ENCODE results near the gene PRKRIP1.
A peak's percentile ranks its signal among the peaks of the same experiment; 100 is the strongest.
"Not testable (repeated sequence)": the region's sequence is repeated elsewhere in the genome, so short reads cannot be mapped to it uniquely, and the experiment has no call there.

PRKRIP1 gene, protein sequence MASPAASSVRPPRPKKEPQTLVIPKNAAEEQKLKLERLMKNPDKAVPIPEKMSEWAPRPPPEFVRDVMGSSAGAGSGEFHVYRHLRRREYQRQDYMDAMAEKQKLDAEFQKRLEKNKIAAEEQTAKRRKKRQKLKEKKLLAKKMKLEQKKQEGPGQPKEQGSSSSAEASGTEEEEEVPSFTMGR

DNA sequence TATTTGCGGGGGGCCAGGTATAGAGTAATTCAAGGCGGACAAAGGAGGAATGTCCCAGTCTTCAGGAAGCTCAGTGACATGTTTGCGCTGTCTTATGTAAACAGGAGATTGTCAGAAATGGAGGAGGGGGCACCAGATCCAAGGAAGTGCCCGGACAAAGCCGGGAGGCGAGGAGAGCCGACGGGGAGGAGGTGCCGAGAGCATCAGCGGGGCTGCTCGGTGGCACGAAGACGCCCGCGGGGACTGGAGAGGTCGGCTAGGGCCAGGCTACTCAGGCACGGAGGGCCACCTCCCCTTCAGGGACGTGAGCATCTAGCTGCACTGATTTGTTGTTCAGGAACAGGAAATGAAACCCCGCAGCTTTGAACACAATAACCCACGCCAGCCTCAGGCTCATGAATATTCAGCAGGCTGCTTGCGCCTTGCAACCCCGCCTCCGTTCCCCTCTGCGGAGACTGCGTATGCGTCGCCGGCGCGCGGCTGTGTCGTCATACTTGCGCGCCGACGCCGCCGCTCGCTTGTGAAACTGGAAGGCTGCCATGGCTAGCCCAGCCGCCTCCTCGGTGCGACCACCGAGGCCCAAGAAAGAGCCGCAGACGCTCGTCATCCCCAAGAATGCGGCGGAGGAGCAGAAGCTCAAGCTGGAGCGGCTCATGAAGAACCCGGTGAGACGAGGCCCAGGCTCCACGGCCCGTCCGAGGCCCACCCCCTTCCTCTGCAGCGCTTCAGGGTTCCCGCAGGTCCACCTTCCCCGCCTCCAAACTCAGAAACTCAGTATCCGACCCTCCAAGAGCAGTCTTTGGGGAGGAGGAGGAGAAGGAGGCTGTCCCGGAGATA is at the start of gene PRKRIP1:
PRKRIP1 (plus strand) TSS at position 491 of the 837 bp plus-strand sequence; CDS start at position 540, 49 bp downstream.
- peak; percentile 93 for DNase-seq (ENCODE audit: low read depth)
- H3K27me3 ChIP-seq (replicated peaks; ENCODE audit: control insufficient read depth, insufficient read depth, low read length), result no peaks in the 10 kb centered on the region
- peak within 1 kb of the TSS; percentile 98 for H3K9ac ChIP-seq (ENCODE audit: low read length)
- H3K9me3 ChIP-seq (ENCODE audit: control insufficient read depth, low read length), result no peaks in the 10 kb centered on the region
- H3K4me1 ChIP-seq (ENCODE audit: control insufficient read depth, insufficient read depth, low read length), result peaks cover 10% of the 10 kb centered on the region
- peaks cover 28% of the 10 kb centered on the region for H3K36me3 ChIP-seq (ENCODE audit: control insufficient read depth, insufficient read depth, low read length, severe bottlenecking)
- peak within 1 kb of the TSS; percentile 95 for H3K4me3 ChIP-seq (ENCODE audit: low read length)

GRCh38 chr7:102346983-102347382 is 49.2 kb upstream of the PRKRIP1 start:
- not testable (repeated sequence) for H3K9me3 ChIP-seq (ENCODE audit: control insufficient read depth, low read length); H3K4me1 ChIP-seq (ENCODE audit: control insufficient read depth, insufficient read depth, low read length); H3K27me3 ChIP-seq (replicated peaks; ENCODE audit: control insufficient read depth, insufficient read depth, low read length); DNase-seq (ENCODE audit: low read depth); H3K4me3 ChIP-seq (ENCODE audit: low read length); H3K36me3 ChIP-seq (ENCODE audit: control insufficient read depth, insufficient read depth, low read length, severe bottlenecking); H3K9ac ChIP-seq (ENCODE audit: low read length)

DNA sequence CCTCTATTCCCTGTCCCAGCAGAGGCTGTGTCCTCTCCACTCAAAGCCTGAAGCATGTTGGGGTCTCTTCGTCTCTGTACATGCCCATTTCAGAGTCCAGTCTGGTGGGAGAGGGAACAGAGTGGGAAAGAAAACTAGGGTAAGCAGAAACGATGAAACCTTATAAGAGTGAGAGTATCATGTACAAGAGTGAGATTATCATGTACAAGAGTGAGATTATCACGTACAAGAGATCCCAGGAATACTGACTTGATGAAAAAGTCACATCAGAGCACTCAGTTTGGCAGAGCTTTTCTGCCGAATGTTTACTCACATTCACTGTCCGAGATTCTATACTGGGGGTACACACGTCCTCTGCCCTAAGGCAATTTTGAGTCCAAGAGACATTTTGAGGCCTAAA is 39.8 kb upstream of the PRKRIP1 start, which contains the start of gene SPDYE6:
SPDYE6 (minus strand) TSS at position 101 of the 400 bp plus-strand sequence. CDS start 421 bp downstream, outside the sequence.
- H3K9ac ChIP-seq (ENCODE audit: low read length); H3K9me3 ChIP-seq (ENCODE audit: control insufficient read depth, low read length); H3K36me3 ChIP-seq (ENCODE audit: control insufficient read depth, insufficient read depth, low read length, severe bottlenecking); DNase-seq (ENCODE audit: low read depth); H3K4me1 ChIP-seq (ENCODE audit: control insufficient read depth, insufficient read depth, low read length); H3K4me3 ChIP-seq (ENCODE audit: low read length); H3K27me3 ChIP-seq (replicated peaks; ENCODE audit: control insufficient read depth, insufficient read depth, low read length): not testable (repeated sequence)

DNA sequence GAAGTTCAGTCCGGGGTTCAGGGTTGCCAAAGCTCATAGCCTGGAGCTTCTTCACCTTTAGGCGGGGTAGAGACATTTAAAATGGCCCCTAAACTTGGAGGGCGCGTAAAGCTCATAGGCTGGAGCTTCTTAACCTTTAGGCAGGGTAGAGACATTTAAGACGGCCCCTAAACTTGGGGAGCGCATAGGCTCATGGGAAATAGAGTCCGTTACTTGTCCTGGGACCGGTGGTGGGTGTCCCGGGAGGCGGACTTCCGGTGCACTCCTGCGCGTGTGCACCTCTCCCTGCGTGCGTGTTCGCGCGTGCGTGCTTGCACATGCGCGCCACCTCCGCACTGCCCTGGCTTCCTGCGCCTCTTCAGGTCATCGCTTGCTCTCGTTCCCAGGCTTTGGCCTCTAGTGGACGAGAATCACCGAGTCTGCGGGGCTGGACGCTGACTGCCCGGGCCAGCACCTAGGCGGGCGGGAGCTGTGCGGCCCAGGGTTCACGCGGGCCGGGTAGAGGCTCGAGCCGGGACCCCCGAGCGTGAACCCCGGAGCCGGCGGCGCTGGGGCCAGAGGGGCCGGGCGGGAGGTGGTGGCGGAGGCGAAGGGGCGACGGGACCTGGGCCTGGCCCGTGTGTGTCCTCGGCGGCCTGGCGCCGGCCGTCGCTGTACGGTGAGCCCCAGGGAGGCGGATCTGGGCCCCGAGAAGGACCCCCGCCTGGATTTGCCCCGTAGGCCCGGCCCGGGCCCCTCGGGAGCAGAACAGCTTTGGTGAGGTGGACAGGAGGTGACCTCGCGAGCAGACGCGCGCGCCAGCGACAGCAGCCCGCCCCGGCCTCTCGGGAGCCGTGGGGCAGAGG is 32.4 kb upstream of the PRKRIP1 start:
- Histone ChIP-seq H3K4me3 (ENCODE audit: low read length) (peak overlapping the region; percentile 74), H3K9ac (ENCODE audit: low read length) (peak overlapping the region; percentile 86)
- not testable (repeated sequence) for H3K4me1 ChIP-seq (ENCODE audit: control insufficient read depth, insufficient read depth, low read length); H3K9me3 ChIP-seq (ENCODE audit: control insufficient read depth, low read length); H3K27me3 ChIP-seq (replicated peaks; ENCODE audit: control insufficient read depth, insufficient read depth, low read length); H3K36me3 ChIP-seq (ENCODE audit: control insufficient read depth, insufficient read depth, low read length, severe bottlenecking)
- peak; percentile 97 for DNase-seq (ENCODE audit: low read depth)

- H3K27me3 ChIP-seq (replicated peaks; ENCODE audit: control insufficient read depth, insufficient read depth, low read length); H3K4me1 ChIP-seq (ENCODE audit: control insufficient read depth, insufficient read depth, low read length); H3K9me3 ChIP-seq (ENCODE audit: control insufficient read depth, low read length); H3K36me3 ChIP-seq (ENCODE audit: control insufficient read depth, insufficient read depth, low read length, severe bottlenecking): not testable (repeated sequence)
- Histone ChIP-seq H3K4me3 (ENCODE audit: low read length) (peak overlapping the region; percentile 74), H3K9ac (ENCODE audit: low read length) (peak overlapping the region; percentile 86)
- DNase-seq (ENCODE audit: low read depth), result peak; percentile 3
Observed at GRCh38 chr7:102364394-102364886, 31.7 kb upstream of the PRKRIP1 start.

GRCh38 chr7:102365390-102365789 is 30.8 kb upstream of the PRKRIP1 start:
- H3K9me3 ChIP-seq (ENCODE audit: control insufficient read depth, low read length); H3K36me3 ChIP-seq (ENCODE audit: control insufficient read depth, insufficient read depth, low read length, severe bottlenecking); H3K9ac ChIP-seq (ENCODE audit: low read length); H3K27me3 ChIP-seq (replicated peaks; ENCODE audit: control insufficient read depth, insufficient read depth, low read length); H3K4me1 ChIP-seq (ENCODE audit: control insufficient read depth, insufficient read depth, low read length); DNase-seq (ENCODE audit: low read depth); H3K4me3 ChIP-seq (ENCODE audit: low read length): not testable (repeated sequence)

DNA sequence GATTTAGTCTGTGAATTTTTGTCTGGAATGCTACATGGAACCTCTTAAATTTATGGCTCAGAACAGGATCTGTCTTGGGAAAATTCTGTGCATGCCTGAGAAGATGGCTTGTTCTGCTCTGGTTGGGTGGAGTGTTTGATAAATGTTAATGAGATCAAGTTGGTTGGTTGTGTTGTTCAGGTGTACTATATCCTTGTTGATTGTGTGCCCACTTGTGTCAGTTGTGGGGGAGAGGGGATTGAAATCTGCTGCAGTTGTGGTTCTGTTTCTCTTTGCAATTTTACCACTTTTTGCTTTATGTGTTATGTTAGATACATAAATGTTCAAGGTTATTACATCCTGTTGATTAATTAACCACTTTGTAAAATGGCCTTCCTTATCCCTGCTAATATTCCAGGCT is 26.1 kb upstream of the PRKRIP1 start:
- not testable (repeated sequence) for H3K27me3 ChIP-seq (replicated peaks; ENCODE audit: control insufficient read depth, insufficient read depth, low read length); H3K4me1 ChIP-seq (ENCODE audit: control insufficient read depth, insufficient read depth, low read length); H3K9ac ChIP-seq (ENCODE audit: low read length); DNase-seq (ENCODE audit: low read depth); H3K9me3 ChIP-seq (ENCODE audit: control insufficient read depth, low read length); H3K36me3 ChIP-seq (ENCODE audit: control insufficient read depth, insufficient read depth, low read length, severe bottlenecking); H3K4me3 ChIP-seq (ENCODE audit: low read length)

- H3K4me3 ChIP-seq (ENCODE audit: low read length); H3K9ac ChIP-seq (ENCODE audit: low read length); DNase-seq (ENCODE audit: low read depth); H3K4me1 ChIP-seq (ENCODE audit: control insufficient read depth, insufficient read depth, low read length); H3K27me3 ChIP-seq (replicated peaks; ENCODE audit: control insufficient read depth, insufficient read depth, low read length); H3K9me3 ChIP-seq (ENCODE audit: control insufficient read depth, low read length): not testable (repeated sequence)
- peaks cover 14% of the 10 kb centered on the region for H3K36me3 ChIP-seq (ENCODE audit: control insufficient read depth, insufficient read depth, low read length, severe bottlenecking)
Observed at GRCh38 chr7:102372796-102373195, 23.4 kb upstream of the PRKRIP1 start.

DNA sequence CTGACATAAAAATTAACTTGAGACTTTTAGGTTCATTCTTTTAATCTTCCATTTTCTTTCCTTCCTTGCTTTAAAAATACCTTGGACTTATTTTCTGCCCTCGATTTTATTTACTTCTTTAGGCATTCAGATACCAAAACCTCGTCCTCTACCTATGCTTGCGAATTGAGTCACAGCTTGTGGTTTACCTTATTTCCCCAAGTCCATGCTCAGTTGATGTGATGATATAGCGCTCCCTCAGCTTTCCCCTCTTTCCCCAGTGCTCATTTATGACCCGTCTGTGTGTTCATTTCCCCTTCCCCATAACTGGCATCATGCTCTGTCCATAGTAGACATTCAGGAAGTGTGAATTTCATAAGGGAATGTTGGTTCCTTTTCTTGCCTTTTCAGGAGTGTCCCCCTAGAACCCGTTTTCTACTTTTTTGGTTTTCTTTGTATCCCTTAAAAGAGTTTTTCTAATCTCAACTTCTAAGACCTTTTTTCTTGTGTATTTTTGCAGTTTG is 19.1 kb upstream of the PRKRIP1 start:
- Histone ChIP-seq H3K4me1 (ENCODE audit: control insufficient read depth, insufficient read depth, low read length) (no peaks in the 10 kb centered on the region), H3K27me3 (replicated peaks; ENCODE audit: control insufficient read depth, insufficient read depth, low read length) (no peaks in the 10 kb centered on the region), H3K4me3 (ENCODE audit: low read length) (no peak overlapping the region), H3K9ac (ENCODE audit: low read length) (no peak overlapping the region), H3K36me3 (ENCODE audit: control insufficient read depth, insufficient read depth, low read length, severe bottlenecking) (peaks cover 45% of the 10 kb centered on the region), H3K9me3 (ENCODE audit: control insufficient read depth, low read length) (no peaks in the 10 kb centered on the region)
- no peak for DNase-seq (ENCODE audit: low read depth)

DNA sequence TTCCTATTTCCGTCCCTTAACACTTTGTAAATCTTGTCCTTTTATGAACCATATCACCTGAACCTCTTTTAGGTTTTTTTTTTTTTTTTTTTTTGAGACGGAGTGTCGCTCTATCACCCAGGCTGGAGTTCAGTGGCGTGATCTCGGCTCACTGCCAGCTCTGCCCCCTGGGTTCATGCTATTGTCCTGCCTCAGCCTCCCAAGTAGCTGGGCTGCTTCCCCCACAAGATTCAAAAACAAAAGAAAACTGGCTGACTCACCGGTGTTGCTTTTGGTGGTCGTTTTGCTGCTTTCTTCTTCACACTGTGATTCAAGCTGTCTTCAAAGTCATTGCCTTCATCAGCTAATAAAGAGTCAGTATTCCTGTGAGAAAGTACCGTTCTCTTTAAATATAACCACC is 15.3 kb upstream of the PRKRIP1 start:
- H3K4me3 ChIP-seq (ENCODE audit: low read length); H3K27me3 ChIP-seq (replicated peaks; ENCODE audit: control insufficient read depth, insufficient read depth, low read length); DNase-seq (ENCODE audit: low read depth); H3K4me1 ChIP-seq (ENCODE audit: control insufficient read depth, insufficient read depth, low read length); H3K9me3 ChIP-seq (ENCODE audit: control insufficient read depth, low read length); H3K9ac ChIP-seq (ENCODE audit: low read length): not testable (repeated sequence)
- H3K36me3 ChIP-seq (ENCODE audit: control insufficient read depth, insufficient read depth, low read length, severe bottlenecking), result peaks cover 53% of the 10 kb centered on the region
